ENCODE measurements around the gene METAP1D. TPM values are rescaled to one million over a fixed set of nuclear protein-coding genes. Genes with fewer than 3 reads are reported as not detected.

The METAP1D gene
- total and polyA plus RNA-seq, 2 of the 4 experiments (the other 2 are of a cell fraction) = 3.4 to 5.5 TPM

DNA sequence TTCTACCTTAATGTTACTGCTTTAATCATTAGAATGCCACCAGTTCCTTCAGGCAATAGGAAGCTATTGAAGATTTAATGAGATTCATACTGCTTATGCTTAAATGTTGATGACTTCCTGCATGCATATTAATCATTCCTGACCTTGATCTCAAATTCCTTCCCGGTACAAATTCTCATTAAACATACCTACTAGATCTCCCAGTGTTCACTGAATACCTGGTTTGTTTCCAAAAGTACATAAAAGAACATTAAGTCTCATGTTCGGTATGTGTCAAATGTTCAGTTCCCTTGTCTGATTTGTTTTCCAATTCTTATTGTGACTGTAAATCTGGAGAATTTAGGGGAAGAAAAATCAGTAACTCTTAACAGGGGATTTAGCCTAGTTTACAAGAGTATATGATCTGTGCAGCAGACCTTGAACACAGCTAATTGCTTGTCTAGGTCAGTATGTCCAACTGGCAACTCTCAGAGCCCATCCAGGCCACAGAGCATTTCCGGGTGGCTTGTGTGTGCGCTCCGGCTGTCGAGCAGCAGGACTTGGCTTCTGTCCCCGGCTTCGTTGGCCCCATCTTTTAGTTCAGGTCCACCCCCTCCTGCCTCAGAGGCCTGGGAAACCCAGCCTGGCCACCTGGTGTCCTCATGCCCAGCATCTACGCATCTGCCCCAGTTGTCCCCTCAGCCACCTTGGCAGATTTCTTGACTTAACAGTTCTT is 13.1 kb downstream of the METAP1D start (continued):
- no peak for TF ChIP-seq RCOR1 (IDR thresholded peaks at IDR 0.05; ENCODE audit: insufficient replicate concordance, low read length)

DNA sequence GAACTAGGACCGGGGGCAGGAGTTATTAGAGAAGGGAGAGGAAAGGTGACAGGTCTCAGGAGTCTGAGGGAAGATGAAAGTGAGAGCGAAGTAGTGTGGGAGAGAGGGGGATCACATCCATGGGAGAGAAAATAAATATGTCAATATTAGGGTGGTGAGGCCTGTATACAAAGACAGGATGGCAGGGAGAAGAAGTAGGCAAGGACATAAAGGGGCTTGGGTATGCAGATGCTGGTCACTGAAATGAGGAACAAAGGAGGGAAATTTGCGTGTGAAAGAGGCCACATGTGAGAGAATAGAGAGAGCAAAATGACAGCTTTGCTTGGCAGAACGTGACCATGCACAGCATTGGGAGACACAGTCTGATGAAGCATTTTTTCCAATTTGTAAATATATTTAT is 13.6 kb downstream of the METAP1D start:
- H3K27ac ChIP-seq (ENCODE audit: insufficient read depth, low read length) = no peak overlapping the region
- no peak overlapping the region for H2AK5ac ChIP-seq (ENCODE audit: low read depth, low read length)
- BruUV-seq (replicated peaks) = no TSS peak
- no peak overlapping the region for H2BK5ac ChIP-seq (ENCODE audit: low read depth, low read length, poor library complexity, severe bottlenecking)
- H3K9me1 ChIP-seq (ENCODE audit: insufficient read depth, low read length) = 0 out of 2 replicates have a peak, but pooled peaks cover 2% of the 10 kb centered on the region
- no peak overlapping the region for H3K9ac ChIP-seq (ENCODE audit: low read depth, low read length)
- TF ChIP-seq FOS (IDR thresholded peaks at IDR 0.05; ENCODE audit: low read depth, low read length) = no peak
- TF ChIP-seq, protein P1, sequence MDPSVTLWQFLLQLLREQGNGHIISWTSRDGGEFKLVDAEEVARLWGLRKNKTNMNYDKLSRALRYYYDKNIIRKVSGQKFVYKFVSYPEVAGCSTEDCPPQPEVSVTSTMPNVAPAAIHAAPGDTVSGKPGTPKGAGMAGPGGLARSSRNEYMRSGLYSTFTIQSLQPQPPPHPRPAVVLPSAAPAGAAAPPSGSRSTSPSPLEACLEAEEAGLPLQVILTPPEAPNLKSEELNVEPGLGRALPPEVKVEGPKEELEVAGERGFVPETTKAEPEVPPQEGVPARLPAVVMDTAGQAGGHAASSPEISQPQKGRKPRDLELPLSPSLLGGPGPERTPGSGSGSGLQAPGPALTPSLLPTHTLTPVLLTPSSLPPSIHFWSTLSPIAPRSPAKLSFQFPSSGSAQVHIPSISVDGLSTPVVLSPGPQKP (IDR thresholded peaks at IDR 0.05; ENCODE audit: borderline replicate concordance, low read depth, low read length) = no peak
- no peak for TF ChIP-seq MAFK (IDR thresholded peaks at IDR 0.05; ENCODE audit: low read depth, low read length)
- no peak for TF ChIP-seq NFE2L2 (IDR thresholded peaks at IDR 0.05; ENCODE audit: low read depth, low read length)
- TF ChIP-seq, protein P2, sequence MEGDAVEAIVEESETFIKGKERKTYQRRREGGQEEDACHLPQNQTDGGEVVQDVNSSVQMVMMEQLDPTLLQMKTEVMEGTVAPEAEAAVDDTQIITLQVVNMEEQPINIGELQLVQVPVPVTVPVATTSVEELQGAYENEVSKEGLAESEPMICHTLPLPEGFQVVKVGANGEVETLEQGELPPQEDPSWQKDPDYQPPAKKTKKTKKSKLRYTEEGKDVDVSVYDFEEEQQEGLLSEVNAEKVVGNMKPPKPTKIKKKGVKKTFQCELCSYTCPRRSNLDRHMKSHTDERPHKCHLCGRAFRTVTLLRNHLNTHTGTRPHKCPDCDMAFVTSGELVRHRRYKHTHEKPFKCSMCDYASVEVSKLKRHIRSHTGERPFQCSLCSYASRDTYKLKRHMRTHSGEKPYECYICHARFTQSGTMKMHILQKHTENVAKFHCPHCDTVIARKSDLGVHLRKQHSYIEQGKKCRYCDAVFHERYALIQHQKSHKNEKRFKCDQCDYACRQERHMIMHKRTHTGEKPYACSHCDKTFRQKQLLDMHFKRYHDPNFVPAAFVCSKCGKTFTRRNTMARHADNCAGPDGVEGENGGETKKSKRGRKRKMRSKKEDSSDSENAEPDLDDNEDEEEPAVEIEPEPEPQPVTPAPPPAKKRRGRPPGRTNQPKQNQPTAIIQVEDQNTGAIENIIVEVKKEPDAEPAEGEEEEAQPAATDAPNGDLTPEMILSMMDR (conservative IDR thresholded peaks at IDR 0.05; ENCODE audit: low read depth, low read length) = no peak
- dilution Hi-C loops (cut with HindIII; ENCODE audit: low sequenced_read_pairs, unreplicated experiment) (no loop called here), in situ Hi-C loops (cut with MboI; ENCODE audit: low sequenced_read_pairs) (no loop called here), intact Hi-C loops (cut with micrococcal nuclease) (no loop called here)
- H2BK120ac ChIP-seq (ENCODE audit: low read depth, low read length) = no peak overlapping the region; the same call in 1 of the 2 replicates
- H4K20me1 ChIP-seq (ENCODE audit: insufficient read depth, low read length) = no peaks in the 10 kb centered on the region; the same call in 1 of the 2 replicates
- no peak overlapping the region for H3K4ac ChIP-seq (ENCODE audit: low read depth, low read length)
- no peak overlapping the region for H3K4me2 ChIP-seq (ENCODE audit: low read depth, low read length)
- H3K18ac ChIP-seq (ENCODE audit: low read depth, low read length) = no peak overlapping the region
- no peak overlapping the region for H2AK9ac ChIP-seq (replicated peaks; ENCODE audit: low read depth, low read length, poor library complexity)
- no peak overlapping the region for H2BK20ac ChIP-seq (ENCODE audit: low read depth, low read length)
- H3K36me3 ChIP-seq (ENCODE audit: control insufficient read depth, insufficient read depth, low read length) = no peaks in the 10 kb centered on the region
- H3K14ac ChIP-seq (replicated peaks; ENCODE audit: low read depth, low read length) = no peak overlapping the region
- 33% methylated on average over 1 of the region's 4 CpGs; no CpG with 5 or more reads in 1 of the 2 experiments for WGBS, 2 experiments (ENCODE audit: extremely low coverage in 2 of 2, insufficient read length in 1 of 2)
- no peak overlapping the region for H3K23ac ChIP-seq (ENCODE audit: low read depth, low read length)
- no peaks in the 10 kb centered on the region for H3K27me3 ChIP-seq (ENCODE audit: control insufficient read depth, insufficient read depth, low read length)
- no peak overlapping the region for H3K4me3 ChIP-seq (ENCODE audit: insufficient read depth, low read depth, low read length)
- ChIA-PET CTCF (no interaction called here), POLR2A (ENCODE audit: unreplicated experiment) (no interaction called here)
- ATAC-seq (ENCODE audit: low read depth) = no peak
- no peak overlapping the region for H2BK15ac ChIP-seq (ENCODE audit: low read depth, low read length)
- no peaks in the 10 kb centered on the region for H3K4me1 ChIP-seq (ENCODE audit: control insufficient read depth, insufficient read depth, low read length)
- H2AFZ ChIP-seq (replicated peaks; ENCODE audit: low read length, poor library complexity) = no peak overlapping the region
- peak overlapping the region in 1 of 2 experiments; percentile 2; a peak in 1 of 4 replicates for H4K8ac ChIP-seq (ENCODE audit: low read depth in 2 of 2, low read length in 2 of 2)
- no peak for DNase-seq
- no peak overlapping the region for H4K5ac ChIP-seq (ENCODE audit: low read depth, low read length)
- H3K79me1 ChIP-seq (ENCODE audit: low read depth in 1 of 2, low read length in 2 of 2) = peaks cover 4 to 10% of the 10 kb centered on the region in 2 experiments; a peak in 3 of 4 replicates
- H4K91ac ChIP-seq (ENCODE audit: insufficient read depth, low read depth, low read length) = no peak overlapping the region
- no peak overlapping the region for H3K56ac ChIP-seq (ENCODE audit: extremely low read depth, insufficient read depth, low read length)
- H3K9me3 ChIP-seq (ENCODE audit: control insufficient read depth, insufficient read depth, low read length) = no peaks in the 10 kb centered on the region
